PC-3 (cell line): ENCODE data around the gene SSR2.

Experiments used
- EZH2 ChIP-seq: fragments of 300-600 bp; sonication (generic); IDR thresholded peaks from one replicate; pipeline ENCODE4 v1.6.1; 2017; ENCODE audit warnings: antibody characterized with exemption, mild to moderate bottlenecking, low read length; ENCODE audit not compliant: unreplicated experiment
- TF ChIP-seq, protein P1 (sequence below): fragments of 300-600 bp; sonication (generic); conservative IDR thresholded peaks from 2 replicates; pipeline ENCODE4 v1.5.1; 2017; ENCODE audit warnings: antibody characterized with exemption, low read depth, mild to moderate bottlenecking, low read length

DNA sequence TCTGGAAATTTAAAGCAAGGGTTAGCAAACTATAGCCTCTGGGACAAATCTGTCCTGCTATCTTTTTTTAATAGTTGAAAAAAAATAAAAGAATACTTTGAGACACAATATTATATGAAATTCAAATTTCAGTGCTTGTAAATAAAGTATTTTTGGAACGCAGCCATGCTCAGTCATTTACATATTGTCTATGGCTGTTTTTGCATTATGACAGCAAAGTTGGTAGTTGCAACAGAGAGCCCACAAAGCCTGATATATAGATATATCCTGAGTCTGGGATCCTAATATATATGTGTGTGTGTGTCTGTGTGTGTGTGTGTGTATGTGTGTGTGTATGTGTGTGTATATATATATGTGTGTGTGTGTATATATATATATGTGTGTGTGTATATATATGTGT, 20.8 kb downstream of the SSR2 start:
- TF ChIP-seq, protein P1, sequence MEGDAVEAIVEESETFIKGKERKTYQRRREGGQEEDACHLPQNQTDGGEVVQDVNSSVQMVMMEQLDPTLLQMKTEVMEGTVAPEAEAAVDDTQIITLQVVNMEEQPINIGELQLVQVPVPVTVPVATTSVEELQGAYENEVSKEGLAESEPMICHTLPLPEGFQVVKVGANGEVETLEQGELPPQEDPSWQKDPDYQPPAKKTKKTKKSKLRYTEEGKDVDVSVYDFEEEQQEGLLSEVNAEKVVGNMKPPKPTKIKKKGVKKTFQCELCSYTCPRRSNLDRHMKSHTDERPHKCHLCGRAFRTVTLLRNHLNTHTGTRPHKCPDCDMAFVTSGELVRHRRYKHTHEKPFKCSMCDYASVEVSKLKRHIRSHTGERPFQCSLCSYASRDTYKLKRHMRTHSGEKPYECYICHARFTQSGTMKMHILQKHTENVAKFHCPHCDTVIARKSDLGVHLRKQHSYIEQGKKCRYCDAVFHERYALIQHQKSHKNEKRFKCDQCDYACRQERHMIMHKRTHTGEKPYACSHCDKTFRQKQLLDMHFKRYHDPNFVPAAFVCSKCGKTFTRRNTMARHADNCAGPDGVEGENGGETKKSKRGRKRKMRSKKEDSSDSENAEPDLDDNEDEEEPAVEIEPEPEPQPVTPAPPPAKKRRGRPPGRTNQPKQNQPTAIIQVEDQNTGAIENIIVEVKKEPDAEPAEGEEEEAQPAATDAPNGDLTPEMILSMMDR: no peak
- TF ChIP-seq EZH2: no peak
